SK-N-SH treated with all-trans-retinoic acid at 6 μM for 48 hours (cell line): ENCODE data around the gene ZNF778.

Source experiments
- BACH2 ChIP-seq: fragments of 250-450 bp; sonication (Bioruptor Pico); IDR thresholded peaks from 2 replicates; pipeline ENCODE4 v1.9.0; 2021; ENCODE audit warnings: mild to moderate bottlenecking, borderline replicate concordance
- CREB5 ChIP-seq: fragments of 250-450 bp; sonication (Bioruptor Pico); IDR thresholded peaks from 2 replicates; pipeline ENCODE4 v1.5.1; 2020; ENCODE audit warnings: low read depth, mild to moderate bottlenecking, moderate library complexity
- CSRNP3 ChIP-seq: fragments of 250-450 bp; sonication (Bioruptor Pico); IDR thresholded peaks from 2 replicates; pipeline ENCODE4 v1.5.1; 2021; ENCODE audit warnings: mild to moderate bottlenecking, moderate library complexity
- ESRRG ChIP-seq: fragments of 250-450 bp; sonication (Bioruptor Pico); IDR thresholded peaks from 2 replicates; pipeline ENCODE4 v1.6.1; 2021; ENCODE audit warnings: mild to moderate bottlenecking
- ISL1 ChIP-seq: fragments of 250-450 bp; sonication (Bioruptor Pico); IDR thresholded peaks from 2 replicates; pipeline ENCODE4 v2.1.2; 2022; ENCODE audit warnings: mild to moderate bottlenecking, moderate library complexity
- OSR1 ChIP-seq: fragments of 250-450 bp; sonication (Bioruptor Pico); IDR thresholded peaks from 2 replicates; pipeline ENCODE4 v1.8.0; 2022; ENCODE audit warnings: moderate library complexity, mild to moderate bottlenecking, inconsistent platforms
- SNAI2 ChIP-seq: fragments of 250-450 bp; sonication (Bioruptor Pico); IDR thresholded peaks from 2 replicates; pipeline ENCODE4 v1.5.0; 2020; ENCODE audit warnings: mild to moderate bottlenecking, moderate library complexity
- TSHZ2 ChIP-seq: fragments of 250-450 bp; sonication (Bioruptor Pico); IDR thresholded peaks from 2 replicates; pipeline ENCODE4 v1.5.0; 2020; ENCODE audit warnings: mild to moderate bottlenecking, moderate library complexity
- ZC3H10 ChIP-seq: fragments of 250-450 bp; sonication (Bioruptor Pico); IDR thresholded peaks from 2 replicates; pipeline ENCODE4 v1.5.1; 2021; ENCODE audit warnings: mild to moderate bottlenecking, moderate library complexity
- ZFP30 ChIP-seq: fragments of 450-650 bp; formaldehyde crosslinking; IDR thresholded peaks from 2 replicates; pipeline ENCODE4 v1.5.0; 2022; ENCODE audit warnings: mild to moderate bottlenecking, moderate library complexity
- ZNF565 ChIP-seq: fragments of 450-650 bp; formaldehyde crosslinking; conservative IDR thresholded peaks from 2 replicates; pipeline ENCODE4 v1.5.0; 2020; ENCODE audit warnings: low read depth, mild to moderate bottlenecking, moderate library complexity
- ZNF70 ChIP-seq: fragments of 450-650 bp; formaldehyde crosslinking; IDR thresholded peaks from 2 replicates; pipeline ENCODE4 v1.5.0; 2020; ENCODE audit warnings: mild to moderate bottlenecking, moderate library complexity
- TF ChIP-seq, protein P1 (sequence below): fragments of 250-450 bp; sonication (Bioruptor Pico); IDR thresholded peaks from 2 replicates; pipeline ENCODE4 v1.8.0; 2020; ENCODE audit warnings: mild to moderate bottlenecking, moderate library complexity, borderline replicate concordance

GRCh38 chr16:89244754-89245153 is 27.3 kb downstream of the ZNF778 start:
- no peak for TF ChIP-seq CREB5 (CRISPR knock-in tag)
- TF ChIP-seq ZFP30 = no peak
- TF ChIP-seq BACH2 (CRISPR knock-in tag) = no peak
- TF ChIP-seq, protein P1, sequence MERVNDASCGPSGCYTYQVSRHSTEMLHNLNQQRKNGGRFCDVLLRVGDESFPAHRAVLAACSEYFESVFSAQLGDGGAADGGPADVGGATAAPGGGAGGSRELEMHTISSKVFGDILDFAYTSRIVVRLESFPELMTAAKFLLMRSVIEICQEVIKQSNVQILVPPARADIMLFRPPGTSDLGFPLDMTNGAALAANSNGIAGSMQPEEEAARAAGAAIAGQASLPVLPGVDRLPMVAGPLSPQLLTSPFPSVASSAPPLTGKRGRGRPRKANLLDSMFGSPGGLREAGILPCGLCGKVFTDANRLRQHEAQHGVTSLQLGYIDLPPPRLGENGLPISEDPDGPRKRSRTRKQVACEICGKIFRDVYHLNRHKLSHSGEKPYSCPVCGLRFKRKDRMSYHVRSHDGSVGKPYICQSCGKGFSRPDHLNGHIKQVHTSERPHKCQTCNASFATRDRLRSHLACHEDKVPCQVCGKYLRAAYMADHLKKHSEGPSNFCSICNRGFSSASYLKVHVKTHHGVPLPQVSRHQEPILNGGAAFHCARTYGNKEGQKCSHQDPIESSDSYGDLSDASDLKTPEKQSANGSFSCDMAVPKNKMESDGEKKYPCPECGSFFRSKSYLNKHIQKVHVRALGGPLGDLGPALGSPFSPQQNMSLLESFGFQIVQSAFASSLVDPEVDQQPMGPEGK (CRISPR knock-in tag) = no peak
- no peak for TF ChIP-seq TSHZ2 (CRISPR knock-in tag)
- no peak for TF ChIP-seq ZNF565 (CRISPR knock-in tag)
- TF ChIP-seq ZNF70 (CRISPR knock-in tag) = no peak
- no peak for TF ChIP-seq OSR1
- no peak for TF ChIP-seq SNAI2
- no peak for TF ChIP-seq ISL1
- no peak for TF ChIP-seq ZC3H10 (CRISPR knock-in tag)
- TF ChIP-seq CSRNP3 (CRISPR knock-in tag) = no peak
- TF ChIP-seq ESRRG (CRISPR knock-in tag) = no peak
